Measurements from ENCODE around the gene PDE4DIP.
"Not testable (repeated sequence)": the region's sequence is repeated elsewhere in the genome, so short reads cannot be mapped to it uniquely, and the experiment has no call there.

The PDE4DIP gene

GRCh38 chr1:148921047-148921446 is 76.8 kb downstream of the PDE4DIP start:
- not testable (repeated sequence) for DNase-seq (ENCODE audit: low read depth)

- not testable (repeated sequence) for DNase-seq (ENCODE audit: low read depth)
These were observed 79.6 kb downstream of the PDE4DIP start for GRCh38 chr1:148923798-148924197.

- DNase-seq (ENCODE audit: low read depth) = not testable (repeated sequence)
These were observed 83.4 kb downstream of the PDE4DIP start for GRCh38 chr1:148927645-148928044.

- DNase-seq (ENCODE audit: low read depth) = not testable (repeated sequence)
These were observed 85.0 kb downstream of the PDE4DIP start for GRCh38 chr1:148929253-148929652.

- DNase-seq (ENCODE audit: low read depth) = not testable (repeated sequence)
These were observed 91.3 kb downstream of the PDE4DIP start for GRCh38 chr1:148935381-148936002.

GRCh38 chr1:148942906-148943305 is 98.7 kb downstream of the PDE4DIP start:
- DNase-seq (ENCODE audit: low read depth) = not testable (repeated sequence)

- DNase-seq (ENCODE audit: low read depth) = not testable (repeated sequence)
These were observed 100.9 kb downstream of the PDE4DIP start for GRCh38 chr1:148945130-148945529.

- DNase-seq (ENCODE audit: low read depth) = not testable (repeated sequence)
These were observed 104.5 kb downstream of the PDE4DIP start for GRCh38 chr1:148948768-148949167.

- peak; percentile 58 for DNase-seq (ENCODE audit: low read depth)
These were observed 107.4 kb downstream of the PDE4DIP start for GRCh38 chr1:148951336-148952227.

- not testable (repeated sequence) for DNase-seq (ENCODE audit: low read depth)
These were observed 108.2 kb downstream of the PDE4DIP start for GRCh38 chr1:148952253-148952937.

GRCh38 chr1:148952938-148953616 is 108.8 kb downstream of the PDE4DIP start:
- DNase-seq (ENCODE audit: low read depth) = not testable (repeated sequence)

GRCh38 chr1:148953730-148954129 is 109.5 kb downstream of the PDE4DIP start:
- not testable (repeated sequence) for DNase-seq (ENCODE audit: low read depth)

GRCh38 chr1:148958343-148958742 is 114.1 kb downstream of the PDE4DIP start:
- not testable (repeated sequence) for DNase-seq (ENCODE audit: low read depth)

GRCh38 chr1:148960212-148961000 is 116.2 kb downstream of the PDE4DIP start:
- DNase-seq (ENCODE audit: low read depth) = not testable (repeated sequence)

GRCh38 chr1:148962127-148962857 is 118.1 kb downstream of the PDE4DIP start:
- not testable (repeated sequence) for DNase-seq (ENCODE audit: low read depth)

GRCh38 chr1:148966084-148966483 is 121.9 kb downstream of the PDE4DIP start:
- not testable (repeated sequence) for DNase-seq (ENCODE audit: low read depth)

GRCh38 chr1:148967580-148967979 is 123.4 kb downstream of the PDE4DIP start:
- not testable (repeated sequence) for DNase-seq (ENCODE audit: low read depth)

- DNase-seq (ENCODE audit: low read depth) = not testable (repeated sequence)
These were observed 124.5 kb downstream of the PDE4DIP start for GRCh38 chr1:148968682-148969081.

- DNase-seq (ENCODE audit: low read depth) = not testable (repeated sequence)
These were observed 124.9 kb downstream of the PDE4DIP start for GRCh38 chr1:148969126-148969525.

GRCh38 chr1:148975453-148975852 is 131.2 kb downstream of the PDE4DIP start:
- peak; percentile 24 for DNase-seq (ENCODE audit: low read depth)

All from GM04504 (cell line).